Epithelial cell of proximal tubule (primary cell): ENCODE measurements around the gene ZNF346. TPM values are rescaled to one million over a fixed set of nuclear protein-coding genes. Genes with fewer than 3 reads are reported as not detected.

Experiments used
- DNase-seq: peaks from one replicate; pipeline ENCODE4 v3.0.0-alpha.2; 2011; ENCODE audit warnings: low read depth
- H3K4me3 ChIP-seq: 2 replicates; pipeline ENCODE4 v1.5.1; 2011; ENCODE audit warnings: low read depth, mild to moderate bottlenecking, low read length
- total RNA-seq: library from RNA; depleted of rRNA; stranded (reverse); fragments of >200 nt; gene quantifications from 2 replicates; pipeline ENCODE4 v1.2.3, GENCODE V29; 2015
- TF ChIP-seq, protein P1 (sequence below): conservative IDR thresholded peaks from 2 replicates; pipeline ENCODE4 v1.5.1; 2012; ENCODE audit warnings: low read depth, mild to moderate bottlenecking, low read length

Gene ZNF346
- total RNA-seq, 1 donor from 2014 or later = 8.8 TPM

DNA sequence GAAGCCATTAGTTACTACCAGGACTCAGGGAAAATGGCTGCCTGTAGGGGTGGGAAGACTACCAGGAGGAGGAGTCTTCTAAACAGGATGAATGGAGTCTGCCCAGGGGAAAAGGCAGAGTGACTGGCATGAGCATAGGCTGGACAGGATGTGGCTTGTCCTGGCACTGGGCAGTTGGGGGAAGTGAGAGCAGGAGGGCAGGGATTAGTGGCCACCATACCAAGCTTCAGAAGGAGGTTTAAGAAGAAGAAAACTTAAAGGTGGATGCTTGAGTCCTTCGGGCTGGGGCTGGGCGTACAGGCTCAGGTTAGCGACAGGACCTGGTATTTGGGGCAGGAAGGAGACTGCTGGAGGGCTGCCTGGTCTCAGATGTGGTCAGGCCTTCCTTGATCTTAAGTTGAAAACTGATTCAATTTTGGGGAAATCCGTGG is 106.1 kb downstream of the ZNF346 start:
- TF ChIP-seq, protein P1, sequence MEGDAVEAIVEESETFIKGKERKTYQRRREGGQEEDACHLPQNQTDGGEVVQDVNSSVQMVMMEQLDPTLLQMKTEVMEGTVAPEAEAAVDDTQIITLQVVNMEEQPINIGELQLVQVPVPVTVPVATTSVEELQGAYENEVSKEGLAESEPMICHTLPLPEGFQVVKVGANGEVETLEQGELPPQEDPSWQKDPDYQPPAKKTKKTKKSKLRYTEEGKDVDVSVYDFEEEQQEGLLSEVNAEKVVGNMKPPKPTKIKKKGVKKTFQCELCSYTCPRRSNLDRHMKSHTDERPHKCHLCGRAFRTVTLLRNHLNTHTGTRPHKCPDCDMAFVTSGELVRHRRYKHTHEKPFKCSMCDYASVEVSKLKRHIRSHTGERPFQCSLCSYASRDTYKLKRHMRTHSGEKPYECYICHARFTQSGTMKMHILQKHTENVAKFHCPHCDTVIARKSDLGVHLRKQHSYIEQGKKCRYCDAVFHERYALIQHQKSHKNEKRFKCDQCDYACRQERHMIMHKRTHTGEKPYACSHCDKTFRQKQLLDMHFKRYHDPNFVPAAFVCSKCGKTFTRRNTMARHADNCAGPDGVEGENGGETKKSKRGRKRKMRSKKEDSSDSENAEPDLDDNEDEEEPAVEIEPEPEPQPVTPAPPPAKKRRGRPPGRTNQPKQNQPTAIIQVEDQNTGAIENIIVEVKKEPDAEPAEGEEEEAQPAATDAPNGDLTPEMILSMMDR = no peak
- H3K4me3 ChIP-seq = no peak overlapping the region
- no peak for DNase-seq

DNA sequence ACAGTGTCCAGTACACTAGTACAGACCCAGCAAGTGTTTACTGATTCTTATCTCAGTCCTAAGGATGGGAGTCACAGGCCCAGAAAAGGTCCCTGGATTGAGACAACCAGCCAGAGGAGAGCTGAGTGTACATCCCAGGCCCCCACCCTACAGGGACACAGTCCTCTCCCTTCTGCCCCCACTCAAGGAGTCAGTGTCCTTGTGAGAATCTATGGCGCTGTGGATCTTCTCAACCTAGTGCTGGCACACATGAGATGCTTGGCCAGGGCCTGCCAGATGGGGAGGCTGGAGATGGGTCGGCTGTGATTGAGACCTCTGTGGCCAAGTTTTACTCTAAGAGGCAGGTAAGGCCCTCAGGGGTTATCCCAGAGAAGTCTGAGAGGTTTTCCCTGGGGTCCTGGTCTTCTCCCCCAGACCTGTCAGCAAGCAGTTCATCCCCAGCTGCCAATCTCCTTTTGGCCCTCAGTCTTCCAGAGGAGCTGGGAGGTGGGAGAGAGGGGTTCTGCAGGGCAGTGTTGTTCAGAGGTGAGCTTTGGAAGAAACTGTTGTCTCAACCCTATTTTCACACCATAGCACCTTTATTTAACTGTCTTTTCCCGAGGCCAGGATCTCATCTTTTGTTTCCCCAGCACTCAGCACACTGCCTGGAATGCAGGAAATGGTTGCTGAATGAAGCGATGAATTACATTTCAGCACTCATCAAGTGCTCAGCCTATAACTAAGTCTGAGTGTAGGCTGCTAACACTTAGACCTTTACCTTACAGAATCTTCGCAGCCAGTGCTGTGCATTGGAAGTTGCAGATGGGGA is 107.9 kb downstream of the ZNF346 start:
- TF ChIP-seq, protein P1 = no peak
- DNase-seq = no peak
- no peak overlapping the region for H3K4me3 ChIP-seq

Other genes with a start within 250 kb of the ZNF346 start
- gene UNC5A, start 212.1 kb upstream of the ZNF346 start, total RNA-seq = 0.07 and 1.2 TPM in 2 replicates
- 0.43 TPM in 1 of 2 replicates, not detected in the other for gene HK3, start 123.3 kb upstream of the ZNF346 start, total RNA-seq
- 15.6 and 21.6 TPM in 2 replicates for gene UIMC1, start 15.9 kb upstream of the ZNF346 start, total RNA-seq
- 50.0 and 54.6 TPM in 2 replicates for gene FGFR4, start 64.2 kb downstream of the ZNF346 start, total RNA-seq
- 27.2 and 30.6 TPM in 2 replicates for gene NSD1, start 111.1 kb downstream of the ZNF346 start, total RNA-seq